ENCODE data around the gene RALA. TPM values are rescaled to one million over a fixed set of nuclear protein-coding genes. Genes with fewer than 3 reads are reported as not detected.

Gene RALA
- total RNA-seq, 4 donors from 2014 or later: 5.4 to 29.8 (median 17.9) TPM

DNA sequence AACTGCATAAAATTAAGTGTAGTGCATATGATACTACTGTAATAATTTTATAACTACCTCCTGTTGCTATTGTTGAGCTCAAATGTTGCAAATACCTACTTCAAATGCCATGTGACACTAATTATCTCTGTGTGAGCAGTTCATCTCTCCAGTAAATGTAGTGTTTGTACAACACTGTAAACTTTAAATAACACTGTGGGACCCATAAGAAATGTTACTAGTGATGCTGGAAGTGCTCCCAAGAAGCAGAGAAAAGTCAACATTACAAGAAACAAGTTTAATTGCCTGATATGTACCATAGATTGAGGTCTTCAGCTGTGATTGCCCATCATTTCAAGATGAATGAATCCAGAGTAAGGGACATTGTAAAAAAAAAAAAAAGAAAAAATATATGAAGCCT lies 39.9 kb downstream of the RALA start:
- Histone ChIP-seq H3K36me3 (no peaks in the 10 kb centered on the region), H3K27ac (no peak overlapping the region), H3K9me3 (no peaks in the 10 kb centered on the region), H3K4me1 (peaks cover 0 to 19% (median 15%) of the 10 kb centered on the region in 4 donors), H3K4me3 (no peak overlapping the region), H3K27me3 (no peaks in the 10 kb centered on the region)
- in situ Hi-C loops (cut with MboI; ENCODE audit: low pct_ligation_motif_present in 1 of 4, low pct_unique_long_range_greater_than_20kb in 1 of 4, low sequenced_read_pairs in 3 of 4) (no loop called here), intact Hi-C loops (cut with DNase I; ENCODE audit: low total_unique reads) (no loop called here)
- TF ChIP-seq POLR2AphosphoS5 (IDR thresholded peaks at IDR 0.05): no peak
- TF ChIP-seq EP300 (IDR thresholded peaks at IDR 0.05; ENCODE audit: low read depth): no peak
- TF ChIP-seq CTCF (IDR thresholded peaks at IDR 0.05): no peak
- DNase-seq: no peak

DNA sequence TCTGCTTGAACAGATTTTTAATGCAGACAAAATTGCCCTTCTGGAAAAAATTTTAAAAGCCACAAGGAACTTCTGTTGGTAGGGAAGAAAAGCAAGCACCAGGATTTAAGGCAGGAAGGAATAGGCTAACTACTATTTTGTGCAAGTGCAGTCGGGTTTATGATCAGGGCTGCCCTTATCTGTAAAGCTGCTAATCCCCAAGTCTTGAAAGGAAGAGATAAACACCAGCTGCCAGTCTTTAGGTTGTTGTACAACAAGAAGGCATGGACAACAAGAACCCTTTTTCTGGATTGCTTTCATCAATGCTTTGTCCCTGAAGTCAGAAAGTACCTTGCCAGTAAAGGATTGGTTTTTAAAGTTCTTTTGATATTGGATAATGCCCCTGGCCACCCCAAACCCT lies 40.7 kb downstream of the RALA start:
- TF ChIP-seq POLR2A (IDR thresholded peaks at IDR 0.05): no peak
- TF ChIP-seq POLR2AphosphoS5 (IDR thresholded peaks at IDR 0.05): no peak
- TF ChIP-seq EP300 (IDR thresholded peaks at IDR 0.05; ENCODE audit: low read depth): no peak
- no peak for TF ChIP-seq CTCF (IDR thresholded peaks at IDR 0.05)
- intact Hi-C loops (cut with DNase I; ENCODE audit: low total_unique reads): no loop called here
- Histone ChIP-seq H3K4me1 (peaks cover 0 to 26% (median 15%) of the 10 kb centered on the region in 4 donors), H3K9me3 (no peaks in the 10 kb centered on the region), H3K36me3 (no peaks in the 10 kb centered on the region), H3K27me3 (no peaks in the 10 kb centered on the region), H3K27ac (no peak overlapping the region), H3K4me3 (no peak overlapping the region)
- DNase-seq: no peak
- in situ Hi-C loops (cut with MboI; ENCODE audit: low pct_ligation_motif_present in 1 of 4, low pct_unique_long_range_greater_than_20kb in 1 of 4, low sequenced_read_pairs in 3 of 4): no loop called here
- WGBS, 2 donors (ENCODE audit: low coverage in 1 of 2): 25 to 38% methylated on average over 1 of the region's 1 CpG

- intact Hi-C loops (cut with DNase I; ENCODE audit: low total_unique reads) (no loop called here), in situ Hi-C loops (cut with MboI; ENCODE audit: low pct_ligation_motif_present in 1 of 4, low pct_unique_long_range_greater_than_20kb in 1 of 4, low sequenced_read_pairs in 3 of 4) (no loop called here)
- 59 to 86% methylated on average over 3 of the region's 3 CpGs for WGBS, 2 donors (ENCODE audit: low coverage in 1 of 2)
- H3K27ac ChIP-seq: no peak overlapping the region
- no peak for DNase-seq
- peaks cover 0 to 31% (median 15%) of the 10 kb centered on the region in 4 donors for H3K4me1 ChIP-seq
- no peaks in the 10 kb centered on the region for H3K36me3 ChIP-seq
- TF ChIP-seq POLR2AphosphoS5 (IDR thresholded peaks at IDR 0.05) (no peak), EP300 (IDR thresholded peaks at IDR 0.05; ENCODE audit: low read depth) (no peak), CTCF (IDR thresholded peaks at IDR 0.05) (no peak), POLR2A (IDR thresholded peaks at IDR 0.05) (no peak)
- H3K4me3 ChIP-seq: no peak overlapping the region
- no peaks in the 10 kb centered on the region for H3K27me3 ChIP-seq
- no peaks in the 10 kb centered on the region for H3K9me3 ChIP-seq
Observed at GRCh38 chr7:39664585-39664984, 41.2 kb downstream of the RALA start.

GRCh38 chr7:39666562-39666961 lies 43.2 kb downstream of the RALA start:
- H3K27me3 ChIP-seq: no peaks in the 10 kb centered on the region
- H3K4me1 ChIP-seq: peaks cover 0 to 32% (median 15%) of the 10 kb centered on the region in 4 donors
- 94 to 100% methylated on average over 2 of the region's 2 CpGs for WGBS, 2 donors (ENCODE audit: low coverage in 1 of 2)
- no peaks in the 10 kb centered on the region for H3K36me3 ChIP-seq
- no peak overlapping the region for H3K27ac ChIP-seq
- H3K4me3 ChIP-seq: no peak overlapping the region
- DNase-seq: no peak
- in situ Hi-C loops (cut with MboI; ENCODE audit: low pct_ligation_motif_present in 1 of 4, low pct_unique_long_range_greater_than_20kb in 1 of 4, low sequenced_read_pairs in 3 of 4) (no loop called here), intact Hi-C loops (cut with DNase I; ENCODE audit: low total_unique reads) (no loop called here)
- H3K9me3 ChIP-seq: no peaks in the 10 kb centered on the region
- TF ChIP-seq EP300 (IDR thresholded peaks at IDR 0.05; ENCODE audit: low read depth) (no peak), POLR2AphosphoS5 (IDR thresholded peaks at IDR 0.05) (no peak), CTCF (IDR thresholded peaks at IDR 0.05) (no peak), POLR2A (IDR thresholded peaks at IDR 0.05) (no peak)

All from transverse colon (tissue), 4 donors.